MCF 10A (cell line): ENCODE results near the gene HDGFL2. TPM values are rescaled to one million over a fixed set of nuclear protein-coding genes. Genes with fewer than 3 reads are reported as not detected.

Experiments used
- BruUV-seq: library from RNA; stranded (reverse); fragments of 400-500 nt; replicated peaks from 2 replicates; lab custom pipeline; 2021; lab: Mats Ljungman, UMichigan
- CTCF ChIA-PET: fragments of 300-600 bp; sonication (Branson Sonifier 250); formaldehyde crosslinking; extraction: SDS; loops from one replicate; lab custom pipeline; 2021; ENCODE audit warnings: antibody characterized with exemption, inconsistent platforms; lab: Yijun Ruan, JAX
- POLR2A ChIA-PET: fragments of 300-600, 350-650 bp; sonication (Branson Sonifier 250); formaldehyde crosslinking; extraction: SDS; loops from one replicate; lab custom pipeline; 2020; ENCODE audit warnings: antibody characterized with exemption, inconsistent platforms; lab: Yijun Ruan, JAX
- DNase-seq: peaks from one replicate; pipeline ENCODE4 v3.0.0-alpha.2; 2018; ENCODE audit not compliant: unreplicated experiment
- H3K27ac Mint-ChIP-seq: one replicate; pipeline ENCODE4 v1.8.0; 2022; ENCODE audit warnings: mild to moderate bottlenecking, low read depth, mixed read lengths; ENCODE audit not compliant: unreplicated experiment
- H3K27me3 Mint-ChIP-seq: one replicate; pipeline ENCODE4 v1.8.0; 2022; ENCODE audit warnings: mixed read lengths; ENCODE audit not compliant: insufficient read depth, unreplicated experiment
- H3K36me3 Mint-ChIP-seq: one replicate; pipeline ENCODE4 v1.8.0; 2022; ENCODE audit warnings: mild to moderate bottlenecking, moderate library complexity, mixed read lengths; ENCODE audit not compliant: insufficient read depth, unreplicated experiment
- H3K4me1 Mint-ChIP-seq: one replicate; pipeline ENCODE4 v1.8.0; 2022; ENCODE audit warnings: mixed read lengths; ENCODE audit not compliant: insufficient read depth, unreplicated experiment
- H3K4me3 Mint-ChIP-seq: one replicate; pipeline ENCODE4 v1.8.0; 2022; ENCODE audit warnings: mild to moderate bottlenecking, moderate library complexity, mixed read lengths; ENCODE audit not compliant: unreplicated experiment
- H3K9me3 Mint-ChIP-seq: one replicate; pipeline ENCODE4 v1.8.0; 2022; ENCODE audit warnings: mixed read lengths; ENCODE audit not compliant: unreplicated experiment
- intact Hi-C: fragments of 100-400 bp; cut with micrococcal nuclease; formaldehyde crosslinking; loops from 2 replicates; pipeline ENCODE4 v1.14.1; 2022
- total RNA-seq: library from RNA; stranded (reverse); gene quantifications from 2 replicates; pipeline ENCODE4 v1.2.3, GENCODE V29; 2022
- TF ChIP-seq, protein P1 (sequence below): fragments of 200-600 bp; IDR thresholded peaks from one replicate; pipeline ENCODE4 v1.8.0; 2022; ENCODE audit warnings: antibody characterized with exemption, mild to moderate bottlenecking; ENCODE audit not compliant: unreplicated experiment

HDGFL2 gene
- total RNA-seq, 1 experiment from 2014 or later: 46.3 TPM

DNA sequence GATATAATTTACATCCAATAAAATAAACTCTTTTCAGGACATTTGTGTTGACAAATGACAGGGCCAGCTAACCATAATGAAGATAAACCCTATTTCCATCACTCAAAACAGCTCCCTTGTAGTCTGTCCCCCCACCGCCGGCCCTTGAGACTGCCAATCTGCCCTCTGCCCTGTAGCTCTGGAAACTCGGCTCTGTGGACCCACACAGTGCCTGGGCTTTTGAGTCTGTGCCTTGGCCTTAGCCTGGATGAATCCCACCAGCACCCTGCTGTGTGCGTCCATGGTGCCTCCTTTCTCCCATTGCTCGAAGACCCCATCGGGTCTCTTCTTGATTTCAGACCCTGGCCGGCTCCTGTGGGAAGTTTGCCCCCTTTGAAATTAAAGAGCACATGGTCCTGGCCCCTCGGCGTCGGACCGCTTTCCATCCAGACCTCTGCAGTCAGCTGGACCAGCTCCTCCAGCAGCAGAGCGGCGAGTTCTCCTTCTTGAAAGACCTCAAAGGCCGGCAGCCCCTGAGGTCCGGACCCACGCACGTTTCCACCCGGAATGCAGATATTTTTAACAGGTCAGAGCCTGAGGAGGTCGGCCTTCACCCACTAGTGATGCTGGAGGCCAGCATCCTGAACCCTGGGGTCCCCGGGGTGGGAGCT, 43.6 kb upstream of the HDGFL2 start:
- H3K4me1 Mint-ChIP-seq: no peaks in the 10 kb centered on the region
- TF ChIP-seq, protein P1, sequence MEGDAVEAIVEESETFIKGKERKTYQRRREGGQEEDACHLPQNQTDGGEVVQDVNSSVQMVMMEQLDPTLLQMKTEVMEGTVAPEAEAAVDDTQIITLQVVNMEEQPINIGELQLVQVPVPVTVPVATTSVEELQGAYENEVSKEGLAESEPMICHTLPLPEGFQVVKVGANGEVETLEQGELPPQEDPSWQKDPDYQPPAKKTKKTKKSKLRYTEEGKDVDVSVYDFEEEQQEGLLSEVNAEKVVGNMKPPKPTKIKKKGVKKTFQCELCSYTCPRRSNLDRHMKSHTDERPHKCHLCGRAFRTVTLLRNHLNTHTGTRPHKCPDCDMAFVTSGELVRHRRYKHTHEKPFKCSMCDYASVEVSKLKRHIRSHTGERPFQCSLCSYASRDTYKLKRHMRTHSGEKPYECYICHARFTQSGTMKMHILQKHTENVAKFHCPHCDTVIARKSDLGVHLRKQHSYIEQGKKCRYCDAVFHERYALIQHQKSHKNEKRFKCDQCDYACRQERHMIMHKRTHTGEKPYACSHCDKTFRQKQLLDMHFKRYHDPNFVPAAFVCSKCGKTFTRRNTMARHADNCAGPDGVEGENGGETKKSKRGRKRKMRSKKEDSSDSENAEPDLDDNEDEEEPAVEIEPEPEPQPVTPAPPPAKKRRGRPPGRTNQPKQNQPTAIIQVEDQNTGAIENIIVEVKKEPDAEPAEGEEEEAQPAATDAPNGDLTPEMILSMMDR: no peak
- no peak overlapping the region for H3K27ac Mint-ChIP-seq
- DNase-seq: no peak
- peaks cover 62% of the 10 kb centered on the region for H3K36me3 Mint-ChIP-seq
- intact Hi-C loops: no loop called here
- H3K9me3 Mint-ChIP-seq: no peaks in the 10 kb centered on the region
- CTCF ChIA-PET: interaction anchor here (0.7 kb wide), 1 partner anchor 145 kb away, joined by 3 read pairs; no protein-coding TSS in a partner anchor
- POLR2A ChIA-PET: no interaction called here
- H3K4me3 Mint-ChIP-seq: no peak overlapping the region
- no TSS peak for BruUV-seq
- no peaks in the 10 kb centered on the region for H3K27me3 Mint-ChIP-seq

DNA sequence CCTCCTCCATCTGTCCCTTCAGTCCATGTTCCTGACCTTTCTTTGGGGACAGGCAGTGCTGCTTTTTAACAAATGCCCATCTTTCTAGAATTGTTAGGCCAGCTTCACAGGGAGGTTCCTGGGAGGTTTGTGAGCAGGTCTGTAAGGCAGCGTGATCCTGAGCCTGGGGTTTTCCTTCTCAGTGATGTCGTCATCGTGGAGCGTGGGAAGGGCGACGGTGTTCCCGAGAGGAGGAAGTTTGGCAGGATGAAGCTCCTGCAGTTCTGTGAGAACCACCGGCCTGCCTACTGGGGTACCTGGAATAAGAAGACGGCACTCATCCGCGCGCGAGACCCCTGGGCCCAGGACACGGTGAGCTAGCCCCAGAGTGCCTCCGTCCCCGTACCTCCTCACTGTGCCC, 42.8 kb upstream of the HDGFL2 start:
- Mint-ChIP-seq H3K27me3 (no peaks in the 10 kb centered on the region), H3K36me3 (peaks cover 67% of the 10 kb centered on the region), H3K27ac (peak overlapping the region; percentile 79), H3K4me3 (no peak overlapping the region), H3K4me1 (no peaks in the 10 kb centered on the region), H3K9me3 (no peaks in the 10 kb centered on the region)
- DNase-seq: no peak
- TF ChIP-seq, protein P1: no peak
- BruUV-seq: no TSS peak
- CTCF ChIA-PET: interaction anchor here (0.6 to 0.7 kb wide), 4 partner anchors 25 to 602 kb away, joined by 3 read pairs; no protein-coding TSS in a partner anchor
- intact Hi-C loops: no loop called here
- POLR2A ChIA-PET: interaction anchor here (1.3 kb wide), 1 partner anchor 13 kb away, joined by 3 read pairs; no protein-coding TSS in a partner anchor

DNA sequence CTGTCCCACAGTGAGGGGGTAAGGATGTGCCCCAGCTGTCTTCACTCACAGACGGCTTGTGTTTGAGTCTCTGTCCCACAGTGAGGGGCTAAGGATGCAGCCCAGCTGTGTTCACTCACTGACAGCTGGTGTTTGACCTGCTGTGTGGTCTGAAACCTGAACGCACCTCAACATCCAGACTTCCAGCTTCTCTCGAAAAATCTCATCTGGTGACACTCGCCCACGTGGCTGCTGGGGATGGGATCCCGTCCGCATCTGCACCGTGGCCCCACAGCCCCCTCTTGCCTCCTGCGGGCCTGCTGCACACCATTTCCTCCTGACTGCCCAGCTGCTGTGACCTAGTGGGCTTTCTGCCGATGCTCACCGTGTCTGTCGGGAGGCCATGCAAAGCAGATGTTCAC, 42.3 kb upstream of the HDGFL2 start:
- no TSS peak for BruUV-seq
- Mint-ChIP-seq H3K36me3 (peaks cover 68% of the 10 kb centered on the region), H3K4me3 (no peak overlapping the region), H3K27me3 (no peaks in the 10 kb centered on the region), H3K4me1 (no peaks in the 10 kb centered on the region), H3K9me3 (no peaks in the 10 kb centered on the region), H3K27ac (no peak overlapping the region)
- TF ChIP-seq, protein P1: no peak
- ChIA-PET POLR2A (interaction anchor here (1.3 kb wide), 1 partner anchor 13 kb away, joined by 3 read pairs; no protein-coding TSS in a partner anchor), CTCF (interaction anchor here (0.6 to 0.7 kb wide), 4 partner anchors 25 to 601 kb away, joined by 3 to 4 read pairs (median 3); no protein-coding TSS in a partner anchor)
- DNase-seq: no peak
- intact Hi-C loops: no loop called here

DNA sequence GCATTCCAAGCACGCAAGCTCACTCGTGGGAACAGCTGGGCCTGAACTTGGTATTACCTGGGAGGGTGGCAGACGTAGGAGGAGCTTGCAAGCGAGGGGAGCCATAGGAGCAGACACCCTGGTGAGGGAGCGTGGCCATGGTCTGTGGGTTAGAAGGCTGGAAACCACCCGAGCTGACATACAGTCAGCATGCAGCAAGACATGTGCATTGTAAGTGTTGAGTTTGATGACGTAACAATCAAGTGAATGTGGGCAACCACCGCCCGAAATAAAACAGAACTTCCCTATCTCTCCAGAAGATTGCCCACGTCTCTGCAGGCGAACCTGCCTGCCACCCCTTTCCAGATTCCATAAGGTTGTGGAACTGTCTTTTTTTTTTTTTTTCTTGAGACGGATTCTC, 41.3 kb upstream of the HDGFL2 start:
- H3K27me3 Mint-ChIP-seq: no peaks in the 10 kb centered on the region
- ChIA-PET CTCF (no interaction called here), POLR2A (no interaction called here)
- DNase-seq: no peak
- H3K4me1 Mint-ChIP-seq: no peaks in the 10 kb centered on the region
- peaks cover 67% of the 10 kb centered on the region for H3K36me3 Mint-ChIP-seq
- H3K4me3 Mint-ChIP-seq: no peak overlapping the region
- intact Hi-C loops: no loop called here
- H3K9me3 Mint-ChIP-seq: no peaks in the 10 kb centered on the region
- BruUV-seq: no TSS peak
- no peak overlapping the region for H3K27ac Mint-ChIP-seq
- TF ChIP-seq, protein P1: no peak
